GM12892 (cell line): ENCODE measurements around the gene CDKAL1.

Experiments
- POLR2A ChIP-seq: IDR thresholded peaks from 2 replicates; pipeline ENCODE4 v1.6.1; 2011; ENCODE audit warnings: low read depth, low read length, control low read depth
- POLR2AphosphoS5 ChIP-seq: IDR thresholded peaks from 2 replicates; pipeline ENCODE4 v1.6.1; 2011; ENCODE audit warnings: low read depth, low read length, control low read depth
- TAF1 ChIP-seq: IDR thresholded peaks from 2 replicates; pipeline ENCODE4 v1.6.1; 2011; ENCODE audit warnings: low read depth, mild to moderate bottlenecking, control low read depth, low read length, borderline replicate concordance

DNA sequence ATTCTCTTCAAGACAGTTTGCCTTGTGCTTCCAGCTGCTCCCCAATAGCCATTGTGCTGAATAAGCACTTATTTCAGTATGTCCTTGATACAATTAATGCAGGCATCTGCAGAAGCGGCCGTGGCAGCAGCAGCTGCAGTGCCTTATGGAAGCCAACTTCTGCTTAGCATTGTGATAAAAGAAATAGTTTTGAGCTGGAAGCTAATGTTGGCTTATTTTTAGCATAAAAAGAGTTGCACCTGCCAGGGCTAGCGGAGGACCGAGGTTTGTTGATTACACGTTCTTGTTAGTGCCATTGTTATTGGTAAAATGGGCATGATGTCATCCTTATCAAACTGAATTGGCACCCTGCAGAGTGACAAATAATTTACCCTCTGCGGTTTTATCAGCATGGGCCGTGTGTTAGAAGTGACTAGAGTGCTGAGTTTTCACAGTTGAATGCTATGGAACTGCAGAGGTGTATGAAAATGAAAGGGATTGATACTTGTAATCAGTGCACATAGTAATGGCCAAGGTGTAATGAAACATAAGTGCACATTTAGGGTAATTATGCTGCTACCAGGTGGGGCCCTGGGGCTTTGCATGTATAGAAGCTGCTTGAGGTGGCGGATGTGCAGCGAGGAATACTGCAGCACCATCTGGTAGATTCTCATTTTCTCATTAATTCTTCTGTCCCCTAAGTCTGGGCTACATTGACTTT lies 334.3 kb downstream of the CDKAL1 start:
- TF ChIP-seq TAF1 (no peak), POLR2A (no peak), POLR2AphosphoS5 (no peak)
